ENCODE measurements around the gene ACAD11. TPM values are rescaled to one million over a fixed set of nuclear protein-coding genes. Genes with fewer than 3 reads are reported as not detected.

Gene ACAD11
- total and polyA plus RNA-seq, 9 of the 15 experiments (the other 6 are each of a cell fraction or from before 2014, with no cell fraction given), result 1.3 to 8.4 (median 4.0) TPM

- intact Hi-C loops (cut with micrococcal nuclease), result no loop called here
- Histone ChIP-seq H3K79me2 (ENCODE audit: control insufficient read depth, insufficient read depth, low read length) (no peaks in the 10 kb centered on the region), H3K4me3 (no peak overlapping the region), H3K9me1 (ENCODE audit: control insufficient read depth, insufficient read depth, low read length) (no peaks in the 10 kb centered on the region), H3K4me1 (replicated peaks in 1 of 2; ENCODE audit: control insufficient read depth in 2 of 2, insufficient read depth in 2 of 2, low read length in 2 of 2) (peaks cover 5 to 32% of the 10 kb centered on the region in 2 experiments), H3K9me3 (replicated peaks; ENCODE audit: control insufficient read depth, insufficient read depth, low read depth, low read length) (no peaks in the 10 kb centered on the region), H3K4me2 (ENCODE audit: insufficient read depth, low read length) (no peak overlapping the region), H2AFZ (ENCODE audit: low read depth, low read length) (no peak overlapping the region), H3K36me3 (ENCODE audit: control insufficient read depth, insufficient read depth, low read length) (no peaks in the 10 kb centered on the region), H3K27me3 (ENCODE audit: control insufficient read depth in 2 of 2, insufficient read depth in 2 of 2, low read length in 2 of 2) (no peaks in the 10 kb centered on the region), H4K20me1 (replicated peaks; ENCODE audit: control insufficient read depth, insufficient read depth, low read length) (no peaks in the 10 kb centered on the region), H3K9ac (ENCODE audit: insufficient read depth in 1 of 2, low read depth in 2 of 2, low read length in 2 of 2) (no peak overlapping the region), H3K27ac (ENCODE audit: extremely low read depth, low read depth, low read length) (no peak overlapping the region)
- ChIA-PET POLR2A (interaction anchor here (0.7 kb wide), 1 partner anchor 195 kb away, joined by 3 read pairs; no protein-coding TSS in a partner anchor), CTCF (ENCODE audit: low intra/inter-chr PET ratio) (no interaction called here)
- in situ Hi-C loops (cut with MboI), result no loop called here
- ATAC-seq, result no peak
- no TSS peak for BruUV-seq (replicated peaks)
- no peak for DNase-seq (ENCODE audit: extremely low read depth in 1 of 4, low spot score in 3 of 4)
- WGBS (ENCODE audit: insufficient coverage, low coverage, missing lambda C conversion rate), result 51% methylated on average over 6 of the region's 8 CpGs
- TF ChIP-seq ZNF134 (CRISPR knock-in tag; conservative IDR thresholded peaks at IDR 0.05) (no peak), ZNF699 (CRISPR knock-in tag; IDR thresholded peaks at IDR 0.05; ENCODE audit: insufficient replicate concordance) (no peak)
- TF ChIP-seq, protein P1, sequence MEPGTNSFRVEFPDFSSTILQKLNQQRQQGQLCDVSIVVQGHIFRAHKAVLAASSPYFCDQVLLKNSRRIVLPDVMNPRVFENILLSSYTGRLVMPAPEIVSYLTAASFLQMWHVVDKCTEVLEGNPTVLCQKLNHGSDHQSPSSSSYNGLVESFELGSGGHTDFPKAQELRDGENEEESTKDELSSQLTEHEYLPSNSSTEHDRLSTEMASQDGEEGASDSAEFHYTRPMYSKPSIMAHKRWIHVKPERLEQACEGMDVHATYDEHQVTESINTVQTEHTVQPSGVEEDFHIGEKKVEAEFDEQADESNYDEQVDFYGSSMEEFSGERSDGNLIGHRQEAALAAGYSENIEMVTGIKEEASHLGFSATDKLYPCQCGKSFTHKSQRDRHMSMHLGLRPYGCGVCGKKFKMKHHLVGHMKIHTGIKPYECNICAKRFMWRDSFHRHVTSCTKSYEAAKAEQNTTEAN (CRISPR knock-in tag; IDR thresholded peaks at IDR 0.05), result no peak
- no peak for FAIRE-seq
Observed at GRCh38 chr3:132554437-132554836, 105.2 kb downstream of the ACAD11 start.

- Histone ChIP-seq H3K27me3 (ENCODE audit: control insufficient read depth in 2 of 2, insufficient read depth in 2 of 2, low read length in 2 of 2) (no peaks in the 10 kb centered on the region), H3K9ac (ENCODE audit: insufficient read depth in 1 of 2, low read depth in 2 of 2, low read length in 2 of 2) (no peak overlapping the region; a peak in 1 of 4 replicates), H3K79me2 (ENCODE audit: control insufficient read depth, insufficient read depth, low read length) (no peaks in the 10 kb centered on the region), H2AFZ (ENCODE audit: low read depth, low read length) (no peak overlapping the region), H3K4me3 (no peak overlapping the region), H3K4me1 (replicated peaks in 1 of 2; ENCODE audit: control insufficient read depth in 2 of 2, insufficient read depth in 2 of 2, low read length in 2 of 2) (peaks cover 5 to 32% of the 10 kb centered on the region in 2 experiments), H3K4me2 (ENCODE audit: insufficient read depth, low read length) (no peak overlapping the region), H3K27ac (ENCODE audit: extremely low read depth, low read depth, low read length) (no peak overlapping the region), H3K9me3 (replicated peaks; ENCODE audit: control insufficient read depth, insufficient read depth, low read depth, low read length) (no peaks in the 10 kb centered on the region), H3K36me3 (ENCODE audit: control insufficient read depth, insufficient read depth, low read length) (no peaks in the 10 kb centered on the region), H3K9me1 (ENCODE audit: control insufficient read depth, insufficient read depth, low read length) (no peaks in the 10 kb centered on the region), H4K20me1 (replicated peaks; ENCODE audit: control insufficient read depth, insufficient read depth, low read length) (no peaks in the 10 kb centered on the region)
- ATAC-seq, result no peak
- in situ Hi-C loops (cut with MboI) (no loop called here), intact Hi-C loops (cut with micrococcal nuclease) (no loop called here)
- no peak for FAIRE-seq
- CTCF ChIA-PET (ENCODE audit: low intra/inter-chr PET ratio), result no interaction called here
- no TSS peak for BruUV-seq (replicated peaks)
- WGBS (ENCODE audit: insufficient coverage, low coverage, missing lambda C conversion rate), result 40% methylated on average over 3 of the region's 6 CpGs
- POLR2A ChIA-PET, result no interaction called here
- no peak for DNase-seq (ENCODE audit: extremely low read depth in 1 of 4, low spot score in 3 of 4)
- TF ChIP-seq CHCHD3 (CRISPR knock-in tag; IDR thresholded peaks at IDR 0.05) (no peak), NEUROD1 (IDR thresholded peaks at IDR 0.05; ENCODE audit: borderline replicate concordance, low read depth, low read length, partially characterized antibody) (no peak), ZNF174 (CRISPR knock-in tag; IDR thresholded peaks at IDR 0.05) (no peak), TRIM28 (IDR thresholded peaks at IDR 0.05) (no peak), ARNT (IDR thresholded peaks at IDR 0.05) (no peak), ZEB2 (IDR thresholded peaks at IDR 0.05) (no peak), POLR3G (IDR thresholded peaks at IDR 0.05; ENCODE audit: extremely low read depth, insufficient read length, insufficient replicate concordance) (no peak), PPARD (CRISPR knock-in tag; IDR thresholded peaks at IDR 0.05) (no peak), NCOA6 (IDR thresholded peaks at IDR 0.05) (no peak), DLX4 (CRISPR knock-in tag; IDR thresholded peaks at IDR 0.05) (no peak)
- TF ChIP-seq, protein P2, sequence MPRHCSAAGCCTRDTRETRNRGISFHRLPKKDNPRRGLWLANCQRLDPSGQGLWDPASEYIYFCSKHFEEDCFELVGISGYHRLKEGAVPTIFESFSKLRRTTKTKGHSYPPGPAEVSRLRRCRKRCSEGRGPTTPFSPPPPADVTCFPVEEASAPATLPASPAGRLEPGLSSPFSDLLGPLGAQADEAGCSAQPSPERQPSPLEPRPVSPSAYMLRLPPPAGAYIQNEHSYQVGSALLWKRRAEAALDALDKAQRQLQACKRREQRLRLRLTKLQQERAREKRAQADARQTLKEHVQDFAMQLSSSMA (CRISPR knock-in tag; IDR thresholded peaks at IDR 0.05), result no peak
- TF ChIP-seq, protein P3, sequence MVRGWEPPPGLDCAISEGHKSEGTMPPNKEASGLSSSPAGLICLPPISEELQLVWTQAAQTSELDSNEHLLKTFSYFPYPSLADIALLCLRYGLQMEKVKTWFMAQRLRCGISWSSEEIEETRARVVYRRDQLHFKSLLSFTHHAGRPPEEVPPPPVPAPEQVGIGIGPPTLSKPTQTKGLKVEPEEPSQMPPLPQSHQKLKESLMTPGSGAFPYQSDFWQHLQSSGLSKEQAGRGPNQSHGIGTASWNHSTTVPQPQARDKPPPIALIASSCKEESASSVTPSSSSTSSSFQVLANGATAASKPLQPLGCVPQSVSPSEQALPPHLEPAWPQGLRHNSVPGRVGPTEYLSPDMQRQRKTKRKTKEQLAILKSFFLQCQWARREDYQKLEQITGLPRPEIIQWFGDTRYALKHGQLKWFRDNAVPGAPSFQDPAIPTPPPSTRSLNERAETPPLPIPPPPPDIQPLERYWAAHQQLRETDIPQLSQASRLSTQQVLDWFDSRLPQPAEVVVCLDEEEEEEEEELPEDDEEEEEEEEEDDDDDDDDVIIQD (CRISPR knock-in tag; IDR thresholded peaks at IDR 0.05), result no peak
Observed at GRCh38 chr3:132553826-132554225, 105.8 kb downstream of the ACAD11 start.
